ENCODE results near the gene RAP1GDS1. TPM values are rescaled to one million over a fixed set of nuclear protein-coding genes. Genes with fewer than 3 reads are reported as not detected.

The RAP1GDS1 gene
- polyA plus RNA-seq, 3 donors: 23.6 to 37.9 (median 37.8) TPM

- Mint-ChIP-seq H3K9me3 (peaks cover 0 to 13% (median 7%) of the 10 kb centered on the region in 7 donors), H3K27me3 (ENCODE audit: low read depth in 3 of 3) (no peaks in the 10 kb centered on the region), H3K36me3 (peaks cover 13 to 29% of the 10 kb centered on the region in 2 donors), H3K27ac (no peak overlapping the region), H3K4me3 (no peak overlapping the region), H3K4me1 (no peaks in the 10 kb centered on the region)
- Histone ChIP-seq H3K4me3 (replicated peaks in 1 of 3; ENCODE audit: low read depth in 2 of 3, low read length in 3 of 3) (no peak overlapping the region), H3K4me2 (replicated peaks; ENCODE audit: extremely low read depth, low read length, poor library complexity, severe bottlenecking) (no peak overlapping the region), H4K20me1 (ENCODE audit: insufficient read depth, low read length) (no peaks in the 10 kb centered on the region), H3K27ac (ENCODE audit: low read depth in 1 of 2, low read length in 2 of 2) (no peak overlapping the region), H3K79me2 (ENCODE audit: insufficient read depth, low read length) (no peaks in the 10 kb centered on the region), H2AFZ (ENCODE audit: insufficient read depth, low read depth, low read length, poor library complexity, severe bottlenecking) (no peak overlapping the region), H3K27me3 (ENCODE audit: control insufficient read depth in 2 of 2, insufficient read depth in 2 of 2, low read length in 2 of 2) (no peaks in the 10 kb centered on the region), H3K9ac (ENCODE audit: insufficient read depth, low read length, poor library complexity, severe bottlenecking) (no peak overlapping the region), H3K36me3 (replicated peaks in 1 of 2; ENCODE audit: control insufficient read depth in 1 of 2, insufficient read depth in 2 of 2, low read length in 2 of 2) (peaks cover 10 to 16% of the 10 kb centered on the region in 2 donors), H3K9me3 (replicated peaks in 1 of 2; ENCODE audit: control insufficient read depth in 1 of 2, insufficient read depth in 1 of 2, low read length in 2 of 2) (no peaks in the 10 kb centered on the region), H3K4me1 (ENCODE audit: control insufficient read depth in 1 of 2, insufficient read depth in 2 of 2, low read length in 2 of 2) (no peaks in the 10 kb centered on the region)
- WGBS (ENCODE audit: insufficient coverage): 100% methylated on average over 1 of the region's 4 CpGs
- no peak for DNase-seq
- intact Hi-C loops (cut with micrococcal nuclease): no loop called here
- TF ChIP-seq, protein P1, sequence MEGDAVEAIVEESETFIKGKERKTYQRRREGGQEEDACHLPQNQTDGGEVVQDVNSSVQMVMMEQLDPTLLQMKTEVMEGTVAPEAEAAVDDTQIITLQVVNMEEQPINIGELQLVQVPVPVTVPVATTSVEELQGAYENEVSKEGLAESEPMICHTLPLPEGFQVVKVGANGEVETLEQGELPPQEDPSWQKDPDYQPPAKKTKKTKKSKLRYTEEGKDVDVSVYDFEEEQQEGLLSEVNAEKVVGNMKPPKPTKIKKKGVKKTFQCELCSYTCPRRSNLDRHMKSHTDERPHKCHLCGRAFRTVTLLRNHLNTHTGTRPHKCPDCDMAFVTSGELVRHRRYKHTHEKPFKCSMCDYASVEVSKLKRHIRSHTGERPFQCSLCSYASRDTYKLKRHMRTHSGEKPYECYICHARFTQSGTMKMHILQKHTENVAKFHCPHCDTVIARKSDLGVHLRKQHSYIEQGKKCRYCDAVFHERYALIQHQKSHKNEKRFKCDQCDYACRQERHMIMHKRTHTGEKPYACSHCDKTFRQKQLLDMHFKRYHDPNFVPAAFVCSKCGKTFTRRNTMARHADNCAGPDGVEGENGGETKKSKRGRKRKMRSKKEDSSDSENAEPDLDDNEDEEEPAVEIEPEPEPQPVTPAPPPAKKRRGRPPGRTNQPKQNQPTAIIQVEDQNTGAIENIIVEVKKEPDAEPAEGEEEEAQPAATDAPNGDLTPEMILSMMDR (IDR thresholded peaks at IDR 0.05): no peak
These were observed 169.7 kb downstream of the RAP1GDS1 start for GRCh38 chr4:98430708-98431403.

GRCh38 chr4:98433691-98434090 lies 172.5 kb downstream of the RAP1GDS1 start:
- TF ChIP-seq, protein P1 (IDR thresholded peaks at IDR 0.05): no peak
- Mint-ChIP-seq H3K36me3 (peaks cover 26 to 37% of the 10 kb centered on the region in 2 donors), H3K9me3 (peaks cover 0 to 5% (median 2%) of the 10 kb centered on the region in 7 donors), H3K4me3 (no peak overlapping the region), H3K27me3 (ENCODE audit: low read depth in 3 of 3) (no peaks in the 10 kb centered on the region), H3K27ac (no peak overlapping the region), H3K4me1 (no peaks in the 10 kb centered on the region)
- Histone ChIP-seq H3K4me2 (replicated peaks; ENCODE audit: extremely low read depth, low read length, poor library complexity, severe bottlenecking) (no peak overlapping the region), H4K20me1 (ENCODE audit: insufficient read depth, low read length) (no peaks in the 10 kb centered on the region), H3K27ac (ENCODE audit: low read depth in 1 of 2, low read length in 2 of 2) (no peak overlapping the region), H3K9ac (ENCODE audit: insufficient read depth, low read length, poor library complexity, severe bottlenecking) (no peak overlapping the region), H3K9me3 (replicated peaks in 1 of 2; ENCODE audit: control insufficient read depth in 1 of 2, insufficient read depth in 1 of 2, low read length in 2 of 2) (no peaks in the 10 kb centered on the region), H3K27me3 (ENCODE audit: control insufficient read depth in 2 of 2, insufficient read depth in 2 of 2, low read length in 2 of 2) (no peaks in the 10 kb centered on the region), H2AFZ (ENCODE audit: insufficient read depth, low read depth, low read length, poor library complexity, severe bottlenecking) (no peak overlapping the region), H3K79me2 (ENCODE audit: insufficient read depth, low read length) (no peaks in the 10 kb centered on the region), H3K4me1 (ENCODE audit: control insufficient read depth in 1 of 2, insufficient read depth in 2 of 2, low read length in 2 of 2) (no peaks in the 10 kb centered on the region), H3K4me3 (replicated peaks in 1 of 3; ENCODE audit: low read depth in 2 of 3, low read length in 3 of 3) (no peak overlapping the region), H3K36me3 (replicated peaks in 1 of 2; ENCODE audit: control insufficient read depth in 1 of 2, insufficient read depth in 2 of 2, low read length in 2 of 2) (peaks cover 22 to 32% of the 10 kb centered on the region in 2 donors)
- no CpG with 5 or more reads among the region's 1 CpG for WGBS (ENCODE audit: insufficient coverage)
- no peak for DNase-seq
- intact Hi-C loops (cut with micrococcal nuclease): no loop called here

All from CD14-positive monocyte (primary cell).